Activated CD8-positive, alpha-beta memory T cell treated with anti-CD3 and anti-CD28 coated beads, Interleukin-2, amount 50 U/mL, for 4 hours (primary cell): ENCODE measurements around the gene PCYT1A.
"Not testable (repeated sequence)": the region's sequence is repeated elsewhere in the genome, so short reads cannot be mapped to it uniquely, and the experiment has no call there.

Source experiments
- DNase-seq: peaks from one replicate; pipeline ENCODE4 v3.0.0-alpha.2; 2020

PCYT1A gene

DNA sequence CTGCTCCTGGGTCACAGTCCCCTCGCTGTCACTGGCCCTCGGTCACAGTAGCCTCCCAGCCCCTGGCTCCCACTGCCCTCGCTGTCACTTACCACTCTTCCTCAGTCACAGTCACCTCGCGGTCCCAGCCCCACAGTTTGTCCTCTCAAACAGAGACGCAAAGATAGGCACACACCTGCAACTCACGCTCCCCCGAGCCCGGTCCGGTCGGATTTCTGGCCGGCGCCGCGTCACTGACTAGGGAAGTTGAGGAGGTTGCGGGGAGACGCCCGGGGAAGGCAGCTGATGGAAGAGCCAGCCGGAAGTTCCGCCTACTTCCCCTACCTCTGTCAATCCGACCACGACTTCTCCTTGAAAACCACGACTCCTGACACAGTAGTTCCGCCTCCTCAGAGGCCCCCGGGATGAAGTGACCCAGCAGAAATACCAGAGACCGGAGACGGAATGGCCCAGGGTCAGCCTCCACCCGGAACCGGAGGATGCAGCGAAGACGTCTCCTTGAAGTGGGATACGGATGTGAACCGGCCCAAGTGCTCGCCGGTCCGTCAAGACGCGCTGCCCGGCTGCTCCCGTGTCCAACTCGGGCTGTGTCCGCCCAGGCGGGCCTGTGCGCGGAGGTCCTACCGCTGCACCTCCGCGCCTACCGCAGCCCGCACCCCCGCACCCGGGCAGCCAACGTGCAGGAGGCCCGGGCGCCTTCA, at the start of gene PCYT1A:
TSS of gene PCYT1A (minus strand) at position 287 of the 701 bp plus-strand sequence. CDS start 17,195 bp downstream, outside the sequence.
- peak; percentile 67 for DNase-seq

DNA sequence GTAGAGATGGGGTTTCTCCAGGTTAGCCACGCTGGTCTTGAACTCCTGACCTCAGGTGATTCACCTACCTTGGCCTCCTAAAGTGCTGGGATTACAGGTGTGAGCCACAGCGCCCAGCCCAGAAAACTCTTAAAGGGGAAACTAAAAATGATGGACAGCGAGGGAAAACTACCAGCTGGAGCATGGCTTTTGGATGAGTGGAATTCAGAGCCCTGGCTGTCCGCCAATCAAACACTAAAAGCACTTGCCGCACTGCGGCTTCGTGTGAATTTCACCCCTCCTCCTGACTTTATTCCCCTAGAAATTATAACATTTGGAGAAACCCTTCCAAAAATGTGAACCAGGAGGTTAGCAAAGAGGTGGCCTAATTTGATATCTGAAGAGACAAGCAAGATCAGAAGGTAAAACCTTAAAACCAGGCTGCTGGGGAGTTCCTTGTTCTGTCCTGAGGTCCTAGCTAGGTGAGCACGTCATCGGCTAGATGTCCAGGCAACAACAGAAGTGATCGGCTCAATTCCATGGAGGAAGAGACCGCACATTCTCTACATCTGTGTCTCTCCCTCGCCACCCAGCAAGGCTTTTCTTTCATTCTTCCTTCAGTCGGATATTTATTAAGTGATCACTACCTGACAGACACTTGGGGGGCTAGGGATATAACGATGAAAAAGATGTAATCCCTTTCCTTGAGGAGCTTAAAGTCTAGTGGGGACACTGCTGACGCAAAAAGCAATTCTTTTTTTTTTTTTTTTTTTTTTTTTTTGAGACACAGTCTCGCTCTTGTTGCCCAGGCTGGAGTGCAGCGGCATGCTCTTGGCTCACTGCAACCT, 49.0 kb upstream of the PCYT1A start:
- DNase-seq, result no peak

DNA sequence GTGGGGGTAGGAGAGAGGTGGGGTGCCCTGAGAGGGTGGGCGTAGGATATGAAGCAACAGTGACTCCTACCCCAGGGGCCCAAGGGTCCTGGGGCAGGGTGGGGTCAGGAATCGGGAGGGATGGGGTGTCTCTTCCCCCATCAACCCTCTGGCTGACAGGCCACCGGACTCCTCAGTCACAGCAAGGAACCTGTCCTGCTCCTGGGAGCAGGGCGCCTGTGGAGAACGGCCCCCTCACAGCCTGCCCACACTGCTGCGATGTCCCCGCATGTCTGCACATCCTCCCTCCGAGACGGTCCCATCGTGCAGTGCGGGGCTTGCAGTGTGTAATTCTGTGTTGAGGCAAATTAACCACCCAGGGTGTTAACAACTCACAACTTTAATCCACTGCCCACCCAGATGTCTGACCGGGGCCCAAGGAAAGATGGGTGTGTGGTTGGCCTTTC, 48.0 kb upstream of the PCYT1A start:
- no peak for DNase-seq

DNA sequence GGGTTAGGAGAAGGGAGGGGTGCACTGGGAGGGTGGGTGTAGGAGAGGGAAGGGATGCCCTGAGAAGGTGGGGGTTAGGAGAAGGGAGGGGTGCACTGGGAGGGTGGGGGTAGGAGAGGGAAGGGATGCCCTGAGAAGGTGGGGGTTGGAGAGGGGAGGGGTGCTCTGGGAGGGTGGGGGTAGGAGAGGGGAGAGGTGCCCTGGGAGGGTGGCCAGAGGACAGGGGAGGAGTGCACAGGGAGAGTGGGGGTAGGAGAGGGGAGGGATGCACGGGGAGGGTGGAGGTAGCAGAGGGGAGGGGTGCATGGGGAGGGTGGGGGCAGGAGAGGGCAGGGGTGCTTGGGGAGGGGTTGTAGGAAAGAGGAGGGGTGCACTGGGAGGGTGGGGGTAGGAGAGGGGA, 47.5 kb upstream of the PCYT1A start:
- DNase-seq, result no peak

DNA sequence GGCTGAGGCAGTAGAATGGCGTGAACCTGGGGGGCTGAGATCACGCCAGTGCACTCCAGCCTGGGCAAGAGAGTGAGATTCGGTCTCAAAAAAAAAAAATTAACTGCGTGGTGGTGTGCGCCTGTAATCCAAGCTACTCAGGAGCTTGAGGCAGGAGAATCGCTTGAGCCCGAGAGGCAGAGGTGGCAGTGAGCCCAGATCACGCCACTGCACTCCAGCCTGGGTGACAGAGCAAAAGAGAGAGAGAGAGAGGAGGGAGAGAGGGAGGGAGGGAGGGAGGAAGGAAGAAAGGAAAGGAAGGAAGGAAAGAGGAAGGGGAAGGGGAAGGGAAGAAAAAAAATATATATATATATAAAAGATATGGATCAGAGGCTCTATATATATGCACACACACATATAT, 44.6 kb upstream of the PCYT1A start:
- DNase-seq, result no peak

DNA sequence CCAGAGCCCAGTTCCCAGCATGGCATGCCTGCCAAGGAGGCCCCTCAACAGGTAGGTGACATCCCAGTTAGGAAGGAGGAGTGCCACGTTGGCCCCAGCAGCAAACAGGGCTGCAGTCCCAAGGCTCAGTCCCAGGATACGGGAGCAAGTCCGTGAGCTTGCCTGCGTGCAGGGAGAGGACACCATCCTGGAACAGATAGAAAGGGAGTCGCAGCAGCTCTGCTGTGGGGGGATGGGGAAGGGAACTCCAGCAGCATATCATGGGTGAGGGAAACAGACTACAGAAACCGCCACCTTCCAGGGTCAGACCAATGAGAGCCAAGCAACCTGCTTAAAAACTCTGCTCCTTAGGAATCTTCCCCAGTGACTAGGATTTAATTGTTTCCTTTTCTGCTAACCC, 39.9 kb upstream of the PCYT1A start:
- DNase-seq, result no peak

DNA sequence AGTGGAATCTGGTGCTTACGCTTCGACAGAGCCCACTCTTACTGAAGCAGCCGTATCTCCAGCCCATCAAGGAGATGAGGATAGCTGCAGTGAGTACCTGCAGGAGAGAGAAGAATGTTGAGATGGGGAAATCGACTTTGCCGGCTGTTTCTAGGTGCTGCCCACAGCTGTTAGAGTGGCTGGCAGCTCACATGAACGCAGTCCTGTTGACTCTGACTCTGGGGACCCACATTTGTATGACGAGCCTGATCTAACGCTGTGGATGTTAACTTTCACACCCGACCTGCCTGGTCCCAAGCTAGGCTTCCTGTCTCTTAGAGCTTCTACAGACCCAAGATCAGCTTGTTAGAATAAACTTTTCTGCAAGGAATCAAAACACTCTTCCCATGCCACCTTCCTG, 39.4 kb upstream of the PCYT1A start:
- DNase-seq, result no peak

DNA sequence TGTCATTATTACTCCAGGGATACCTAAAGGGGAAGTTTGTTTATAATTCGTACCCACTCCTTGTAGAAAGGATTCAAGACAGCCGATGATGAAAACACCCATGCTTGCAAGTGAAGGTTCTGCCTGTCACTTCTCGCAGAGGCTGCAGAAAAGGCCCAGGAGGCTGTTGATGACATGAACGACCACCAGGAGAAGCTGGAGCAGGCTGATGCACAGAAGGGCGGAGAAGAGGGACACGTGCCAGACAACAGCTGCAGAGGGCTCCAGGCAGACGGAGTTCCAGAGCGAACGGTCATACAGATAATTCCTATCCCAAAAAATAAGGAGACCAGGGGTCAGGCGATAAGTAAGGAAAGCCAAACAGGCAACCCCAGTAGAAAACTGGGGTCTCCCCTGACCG, 36.2 kb upstream of the PCYT1A start:
- DNase-seq, result no peak

DNA sequence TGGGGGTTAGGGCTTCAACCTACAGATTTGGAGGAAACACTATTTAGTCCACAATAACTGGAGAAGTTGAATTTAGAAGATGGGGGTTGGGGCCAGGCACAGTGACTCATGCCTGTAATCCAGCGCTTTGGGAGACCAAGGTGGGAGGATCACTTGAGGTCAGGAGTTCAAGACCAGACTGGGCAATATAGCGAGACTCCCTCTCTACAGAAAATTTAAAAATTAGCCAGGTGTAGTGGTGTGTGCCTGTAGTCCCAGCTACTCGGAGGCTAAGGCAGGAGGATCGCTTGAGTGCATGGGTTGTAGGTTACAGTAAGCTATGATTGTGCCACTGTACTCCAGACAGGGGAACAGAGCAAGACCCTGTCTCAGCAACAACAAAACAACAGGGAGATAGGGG, 35.5 kb upstream of the PCYT1A start:
- no peak for DNase-seq

DNA sequence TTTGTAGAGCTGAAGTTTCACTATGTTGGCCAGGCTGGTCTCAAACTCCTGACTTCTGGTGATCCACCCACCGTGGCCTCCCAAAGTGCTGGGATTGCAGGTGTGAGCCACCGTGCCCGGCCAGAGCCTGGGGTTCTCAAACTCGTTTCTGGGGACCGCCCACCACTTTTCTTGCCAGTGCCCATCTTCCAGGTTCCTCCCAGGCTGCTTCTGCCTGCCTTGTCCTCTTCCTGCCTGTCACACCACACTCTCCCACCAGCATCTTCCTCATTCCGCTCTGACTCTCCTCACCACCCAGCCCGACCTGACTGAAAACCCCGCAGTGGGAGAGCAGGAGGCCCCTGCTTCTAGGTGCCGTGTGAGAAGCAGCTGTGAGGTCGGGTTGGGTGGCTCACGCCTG, 33.6 kb upstream of the PCYT1A start:
- DNase-seq, result no peak

DNA sequence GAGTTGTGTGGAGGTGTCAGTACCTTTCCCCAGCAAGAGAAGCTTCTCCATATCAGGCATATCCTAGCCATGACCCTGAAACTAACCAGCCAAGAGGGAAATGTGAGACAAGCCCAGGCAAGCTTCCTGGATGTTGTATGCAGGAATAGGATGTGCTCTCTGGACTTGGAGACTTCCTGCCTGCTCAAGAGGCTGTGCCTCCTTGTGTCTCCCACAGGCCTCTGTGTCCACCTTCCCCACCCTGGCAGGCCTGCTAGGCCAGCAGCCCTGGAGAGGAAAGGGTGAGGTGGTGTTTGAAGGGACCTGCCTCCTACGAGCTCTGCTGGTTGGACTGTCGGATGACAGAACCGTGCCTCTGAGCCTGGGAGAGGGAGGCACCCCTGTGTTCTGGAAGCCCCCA, 32.6 kb upstream of the PCYT1A start:
- no peak for DNase-seq

DNA sequence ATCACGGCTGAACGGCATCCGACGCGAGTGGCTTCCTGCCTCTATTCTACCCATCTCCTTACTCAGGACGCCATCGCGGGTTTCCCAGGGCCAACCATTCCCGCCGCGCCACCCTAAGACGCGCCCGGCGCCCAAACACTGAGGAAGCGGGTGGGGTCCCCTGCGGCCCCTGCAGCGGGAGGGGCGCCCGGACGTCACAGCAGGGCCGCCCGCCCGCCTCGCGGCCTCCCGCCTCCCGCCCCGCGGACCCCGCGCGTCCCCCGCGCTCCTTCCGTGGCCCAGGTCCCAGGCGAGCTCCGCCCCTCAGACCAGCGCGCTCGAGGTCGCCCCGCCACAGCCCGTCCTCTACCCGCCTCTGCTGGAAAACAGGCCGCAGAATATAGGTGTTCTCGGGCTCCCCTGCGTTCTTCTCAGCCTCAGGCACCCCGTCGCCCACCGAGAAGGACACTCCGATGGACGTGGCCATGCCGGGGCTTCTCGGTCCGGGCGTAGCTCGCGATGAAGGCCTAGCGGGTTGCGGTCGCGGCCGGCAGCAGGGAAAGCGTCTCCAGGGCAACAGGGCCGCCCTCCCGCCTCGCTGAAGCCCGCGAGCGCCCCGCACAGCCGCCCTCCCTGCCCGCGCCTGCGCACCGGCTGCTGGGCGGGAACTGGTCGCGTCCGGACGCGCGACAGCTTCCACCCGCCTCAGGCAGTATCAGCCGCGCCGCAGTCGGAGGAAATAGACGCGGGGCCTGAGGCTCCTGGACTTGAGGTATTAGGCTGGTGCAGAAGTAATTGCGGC, 30.4 kb upstream of the PCYT1A start, which contains the start of gene DYNLT2B:
TSS of gene DYNLT2B (minus strand) at position 554 of the 781 bp plus-strand sequence. CDS start at position 466, 88 bp downstream.
- DNase-seq, result peak; percentile 81

DNA sequence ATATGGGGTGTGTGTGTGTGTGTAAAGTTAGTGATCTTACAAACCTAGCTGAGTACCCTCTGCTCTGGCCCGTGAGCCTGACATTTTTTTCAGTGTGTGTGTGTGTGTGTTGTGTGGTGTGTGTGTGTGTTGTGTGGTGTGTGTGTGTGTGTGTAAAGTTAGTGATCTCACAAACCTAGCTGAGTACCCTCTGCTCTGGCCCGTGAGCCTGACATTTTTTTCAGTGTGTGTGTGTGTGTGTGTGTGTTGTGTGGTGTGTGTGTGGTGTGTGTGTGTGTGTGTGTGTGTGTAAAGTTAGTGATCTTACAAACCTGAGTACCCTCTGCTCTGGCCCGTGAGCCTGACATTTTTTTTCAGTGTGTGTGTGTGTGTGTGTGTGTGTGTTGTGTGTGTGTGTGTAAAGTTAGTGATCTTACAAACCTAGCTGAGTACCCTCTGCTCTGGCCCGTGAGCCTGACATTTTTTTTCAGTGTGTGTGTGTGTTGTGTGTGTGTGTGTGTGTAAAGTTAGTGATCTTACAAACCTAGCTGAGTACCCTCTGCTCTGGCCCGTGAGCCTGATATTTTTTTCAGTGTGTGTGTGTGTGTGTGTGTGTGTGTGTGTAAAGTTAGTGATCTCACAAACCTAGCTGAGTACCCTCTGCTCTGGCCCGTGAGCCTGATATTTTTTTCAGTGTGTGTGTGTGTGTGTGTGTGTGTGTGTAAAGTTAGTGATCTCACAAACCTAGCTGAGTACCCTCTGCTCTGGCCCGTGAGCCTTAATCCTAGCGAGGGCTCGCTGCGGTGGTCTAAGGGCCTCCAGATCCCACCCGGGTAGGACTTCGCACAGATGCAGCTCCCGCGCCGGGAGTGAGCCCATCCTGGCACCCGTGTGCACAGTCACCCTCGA, 29.5 kb upstream of the PCYT1A start:
- not testable (repeated sequence) for DNase-seq

DNA sequence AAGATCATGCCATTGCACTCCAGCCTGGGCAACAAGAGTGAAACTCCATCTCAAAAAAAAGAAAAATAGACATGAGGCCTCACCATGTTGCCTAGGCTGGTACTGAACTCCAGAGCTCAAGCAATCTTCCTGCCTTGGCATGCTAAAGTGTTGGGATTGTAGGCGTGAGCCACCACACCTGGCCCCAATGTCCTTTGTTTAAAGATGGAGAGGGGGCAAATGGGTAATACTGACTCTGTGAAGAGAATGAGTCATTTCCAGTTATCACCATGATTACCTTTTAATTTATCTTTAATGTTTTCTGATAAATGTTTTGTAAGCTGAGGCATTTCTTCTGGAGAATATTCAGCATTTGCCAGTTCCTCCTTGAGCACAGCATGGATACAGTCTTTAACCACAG, 28.3 kb upstream of the PCYT1A start:
- no peak for DNase-seq

DNA sequence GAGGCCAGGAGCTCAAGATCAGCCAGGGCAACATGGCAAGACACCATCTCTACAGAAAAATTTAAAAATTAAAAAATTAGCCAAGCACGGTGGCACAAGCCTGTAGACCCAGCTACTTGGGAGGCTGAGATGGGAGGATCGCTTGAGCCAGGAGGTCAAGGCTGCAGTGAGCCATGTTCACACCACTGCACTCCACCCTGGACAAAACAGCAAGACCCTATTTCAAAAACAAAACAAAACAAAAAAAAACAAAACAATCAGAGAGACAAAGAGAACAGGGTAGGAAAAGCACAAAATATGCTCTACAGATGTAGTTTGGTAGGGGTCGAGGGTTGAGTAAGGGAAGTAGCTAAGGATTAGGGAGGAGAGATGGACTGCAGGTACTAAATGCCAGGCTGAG, 27.1 kb upstream of the PCYT1A start:
- DNase-seq, result no peak

DNA sequence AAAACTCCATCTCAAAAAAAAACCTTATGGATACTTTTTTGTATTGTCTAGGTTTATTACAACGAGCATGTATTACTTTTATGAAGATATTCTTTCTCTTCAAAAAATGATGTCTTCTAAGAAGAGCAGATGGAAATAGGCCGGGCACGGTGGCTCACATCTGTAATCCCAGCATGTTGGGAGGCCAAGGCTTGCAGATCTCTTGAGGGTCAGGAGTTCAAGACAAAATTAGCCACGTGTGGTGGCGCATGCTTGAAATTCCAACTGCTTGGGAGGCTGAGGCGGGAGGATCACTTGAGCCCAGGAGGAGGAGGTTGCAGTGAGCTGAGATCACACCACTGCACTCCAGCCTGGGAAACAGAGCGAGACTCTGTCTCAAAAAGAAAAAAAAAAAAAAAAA, 26.6 kb upstream of the PCYT1A start:
- not testable (repeated sequence) for DNase-seq

DNA sequence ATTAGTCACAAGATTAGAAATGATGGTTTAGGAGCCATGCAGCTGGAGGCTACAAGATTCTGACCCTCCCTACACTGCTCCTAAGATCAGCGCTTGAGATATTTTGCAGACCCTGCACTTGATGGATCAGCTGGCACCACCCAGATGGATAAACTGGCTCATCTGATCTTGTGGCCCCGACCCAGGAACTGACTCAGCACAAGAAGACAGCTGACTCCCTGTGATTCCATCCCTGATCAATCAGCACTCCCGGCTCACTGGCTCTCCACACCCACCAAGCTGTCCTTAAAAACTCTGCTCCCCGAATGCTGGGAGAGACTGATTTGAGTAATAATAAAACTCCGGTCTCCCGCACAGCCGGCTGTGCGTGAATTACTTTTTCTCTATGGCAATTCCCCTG, 15.4 kb upstream of the PCYT1A start:
- DNase-seq, result not testable (repeated sequence)

DNA sequence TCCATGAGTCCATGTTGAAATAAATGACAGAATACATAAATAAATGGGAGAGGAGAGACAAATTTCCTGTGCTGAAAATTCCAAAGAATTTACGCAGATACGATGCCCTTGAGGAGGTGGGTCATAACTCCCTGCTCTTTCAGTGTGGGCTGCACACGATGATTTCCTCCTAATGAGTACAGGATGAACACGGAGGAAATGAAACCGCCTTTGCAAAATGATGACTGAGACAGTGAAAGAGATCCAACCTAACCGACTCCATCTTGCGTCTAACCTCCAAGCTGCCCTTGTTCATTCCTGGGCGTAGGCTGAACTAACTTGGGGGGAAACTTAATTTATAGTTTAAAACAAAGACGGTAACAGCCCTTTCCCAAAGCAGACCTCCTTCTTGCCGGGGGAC, 15.0 kb upstream of the PCYT1A start:
- DNase-seq, result not testable (repeated sequence)

DNA sequence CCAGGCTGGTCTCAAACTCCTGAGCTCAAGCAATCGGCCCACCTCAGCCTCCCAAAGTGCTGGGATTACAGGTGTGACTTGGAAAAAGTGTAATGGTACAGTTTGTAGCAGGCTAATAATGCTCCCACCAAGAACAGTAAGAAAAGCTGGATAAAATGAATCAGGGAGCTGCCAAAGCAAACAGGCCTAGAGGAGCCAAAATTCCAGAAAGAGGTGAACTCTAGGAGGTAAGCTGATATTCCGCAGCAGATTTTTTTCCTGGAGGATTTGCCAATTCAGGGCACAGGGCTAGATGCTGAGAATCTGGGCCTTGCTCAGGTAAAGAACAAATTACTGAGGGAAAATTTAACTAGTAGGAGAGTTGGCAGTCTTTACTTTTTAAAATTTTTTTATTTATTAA, 11.0 kb upstream of the PCYT1A start:
- DNase-seq, result no peak

DNA sequence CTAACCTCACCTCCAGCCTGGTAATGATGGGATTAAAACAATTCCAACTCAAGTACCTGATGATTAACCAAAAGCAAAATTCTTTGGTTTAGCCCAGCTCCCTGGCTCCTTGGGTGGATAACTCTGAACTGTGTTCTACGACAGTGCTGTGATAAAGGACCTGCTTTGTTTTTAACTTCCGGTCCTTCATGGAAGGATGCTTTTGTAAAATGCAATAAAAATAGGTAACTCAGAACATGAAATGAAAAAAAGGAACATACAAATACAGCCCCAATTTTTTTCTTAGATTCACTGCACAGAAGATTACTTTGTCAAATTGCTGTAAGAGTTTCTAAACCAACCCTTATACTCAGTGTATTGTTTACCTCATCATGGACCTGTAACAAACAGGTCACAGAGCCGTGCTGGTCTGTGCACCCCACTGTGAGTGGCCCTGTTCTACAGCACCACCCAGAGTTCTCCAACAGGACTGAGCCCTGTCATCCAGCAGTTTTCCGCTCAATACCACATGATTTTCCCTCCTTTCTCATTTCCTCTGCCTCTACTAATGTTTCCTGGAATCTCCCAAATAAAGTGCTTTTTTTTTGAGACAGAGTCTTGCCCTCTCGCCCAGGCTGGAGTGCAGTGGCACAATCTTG, 4.9 kb upstream of the PCYT1A start:
- DNase-seq, result no peak

DNA sequence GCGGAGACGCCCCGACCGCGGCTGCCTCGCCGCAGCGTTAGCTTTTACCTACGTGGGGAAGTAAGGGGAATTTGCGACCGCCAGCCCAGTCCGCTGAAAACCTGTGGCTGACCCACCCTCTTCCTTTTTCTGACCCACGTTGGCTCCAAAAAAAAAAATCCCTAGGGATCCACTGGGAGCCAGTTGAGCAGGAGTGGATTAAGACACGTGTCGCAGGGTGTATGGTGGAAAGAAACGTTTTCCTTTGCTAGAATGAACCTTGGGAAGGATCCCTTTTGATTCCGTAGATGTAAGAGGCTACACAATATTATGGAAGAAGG, 575 bp upstream of the PCYT1A start:
- no peak for DNase-seq

DNA sequence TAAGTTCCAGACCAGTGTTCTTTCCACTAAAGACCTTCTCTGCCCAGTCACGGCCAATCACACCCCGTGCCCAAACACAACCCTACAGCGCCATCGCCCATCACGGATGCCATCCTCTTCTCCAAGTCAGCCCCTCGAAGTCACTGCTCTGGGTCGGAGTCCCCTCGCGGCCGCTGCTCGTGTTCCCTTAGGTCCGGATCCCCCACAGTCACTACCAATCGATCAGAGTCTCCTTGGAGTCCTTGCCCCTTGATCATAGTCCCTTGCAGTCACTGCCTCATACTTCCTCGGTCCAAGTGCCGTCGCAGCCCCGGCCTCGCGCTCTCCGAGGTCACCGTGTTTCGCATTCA, 461 bp downstream of the PCYT1A start:
- DNase-seq, result no peak
